Tibial nerve (tissue), 3 donors: Measurements from ENCODE around the gene XYLT1.

ENCODE experiments used
- POLR2A ChIP-seq, 2 donors: fragments of 450-650 bp; IDR thresholded peaks; one replicate each; pipeline ENCODE4 v1.6.1; 2017; ENCODE audit warnings: antibody characterized with exemption in 2 of 2, mild to moderate bottlenecking in 2 of 2, moderate library complexity in 2 of 2
- TF ChIP-seq, protein P1 (sequence below), 5 experiments: fragments of 200-600 bp in 3 of 5; fragments of 450-650 bp in 2 of 5; sonication (generic) in 3 of 5; IDR thresholded peaks; one replicate each; pipeline ENCODE4 v1.5.1; 2016 to 2019; ENCODE audit warnings: antibody characterized with exemption in 5 of 5, mild to moderate bottlenecking in 3 of 5, moderate library complexity in 2 of 5

DNA sequence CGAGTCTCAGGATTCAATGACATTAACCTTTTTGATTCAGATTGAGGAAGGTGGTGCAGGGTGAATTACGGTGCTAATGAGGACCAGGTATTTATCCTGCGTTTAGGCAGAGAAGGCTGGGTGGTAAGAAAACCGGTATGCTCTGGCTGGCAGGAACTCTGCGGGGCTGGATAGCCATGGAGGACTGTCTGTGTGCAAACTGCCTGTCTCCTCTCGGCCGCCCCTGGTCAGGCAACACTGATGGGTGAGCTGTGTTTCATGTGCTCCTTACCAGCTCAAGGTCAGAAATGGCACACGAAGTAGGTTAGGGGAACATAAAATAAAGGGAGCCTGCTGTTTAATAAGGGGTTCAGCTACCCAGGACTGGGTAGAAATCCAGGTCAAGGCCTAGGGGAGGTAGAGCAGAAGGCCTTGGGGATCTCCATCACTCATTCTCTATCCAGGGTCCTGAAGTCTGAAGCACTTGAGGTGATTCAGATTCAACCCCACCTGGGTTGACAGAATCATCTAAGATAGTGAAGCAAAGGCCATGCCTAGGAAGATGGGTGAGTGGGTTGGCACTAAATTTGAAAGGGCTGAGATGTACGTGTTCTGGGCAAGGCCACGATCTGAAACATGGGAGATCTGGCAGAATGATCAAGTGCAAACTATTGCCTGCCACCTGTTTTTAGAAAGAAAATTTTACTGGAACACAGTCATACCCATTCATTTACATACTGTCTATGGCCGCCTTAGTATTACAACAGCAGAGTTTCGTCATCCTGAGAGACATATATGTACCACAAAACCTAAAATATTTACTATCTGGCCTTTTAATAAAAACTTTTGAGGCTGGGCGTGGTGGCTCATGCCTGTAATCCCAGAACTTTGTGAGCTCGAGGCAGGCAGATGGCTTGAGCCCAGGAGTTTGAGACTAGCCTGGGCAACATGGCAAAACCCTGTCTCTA is 292.5 kb downstream of the XYLT1 start:
- TF ChIP-seq, protein P1, sequence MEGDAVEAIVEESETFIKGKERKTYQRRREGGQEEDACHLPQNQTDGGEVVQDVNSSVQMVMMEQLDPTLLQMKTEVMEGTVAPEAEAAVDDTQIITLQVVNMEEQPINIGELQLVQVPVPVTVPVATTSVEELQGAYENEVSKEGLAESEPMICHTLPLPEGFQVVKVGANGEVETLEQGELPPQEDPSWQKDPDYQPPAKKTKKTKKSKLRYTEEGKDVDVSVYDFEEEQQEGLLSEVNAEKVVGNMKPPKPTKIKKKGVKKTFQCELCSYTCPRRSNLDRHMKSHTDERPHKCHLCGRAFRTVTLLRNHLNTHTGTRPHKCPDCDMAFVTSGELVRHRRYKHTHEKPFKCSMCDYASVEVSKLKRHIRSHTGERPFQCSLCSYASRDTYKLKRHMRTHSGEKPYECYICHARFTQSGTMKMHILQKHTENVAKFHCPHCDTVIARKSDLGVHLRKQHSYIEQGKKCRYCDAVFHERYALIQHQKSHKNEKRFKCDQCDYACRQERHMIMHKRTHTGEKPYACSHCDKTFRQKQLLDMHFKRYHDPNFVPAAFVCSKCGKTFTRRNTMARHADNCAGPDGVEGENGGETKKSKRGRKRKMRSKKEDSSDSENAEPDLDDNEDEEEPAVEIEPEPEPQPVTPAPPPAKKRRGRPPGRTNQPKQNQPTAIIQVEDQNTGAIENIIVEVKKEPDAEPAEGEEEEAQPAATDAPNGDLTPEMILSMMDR (IDR thresholded peaks at IDR 0.05): no peak
- TF ChIP-seq POLR2A (IDR thresholded peaks at IDR 0.05): no peak
